IPS-18c (cell line): ENCODE results near the gene COLEC12.

ENCODE experiments used
- H3K4me3 ChIP-seq: 2 replicates; pipeline ENCODE4 v1.7.0; 2013; ENCODE audit warnings: low read depth, mild to moderate bottlenecking, low read length, moderate library complexity; ENCODE audit not compliant: insufficient read depth
- H3K9me3 ChIP-seq: one replicate; pipeline ENCODE4 v1.6.1; 2013; ENCODE audit warnings: mild to moderate bottlenecking, low read length, moderate library complexity; ENCODE audit not compliant: control insufficient read depth, insufficient read depth

Gene COLEC12

DNA sequence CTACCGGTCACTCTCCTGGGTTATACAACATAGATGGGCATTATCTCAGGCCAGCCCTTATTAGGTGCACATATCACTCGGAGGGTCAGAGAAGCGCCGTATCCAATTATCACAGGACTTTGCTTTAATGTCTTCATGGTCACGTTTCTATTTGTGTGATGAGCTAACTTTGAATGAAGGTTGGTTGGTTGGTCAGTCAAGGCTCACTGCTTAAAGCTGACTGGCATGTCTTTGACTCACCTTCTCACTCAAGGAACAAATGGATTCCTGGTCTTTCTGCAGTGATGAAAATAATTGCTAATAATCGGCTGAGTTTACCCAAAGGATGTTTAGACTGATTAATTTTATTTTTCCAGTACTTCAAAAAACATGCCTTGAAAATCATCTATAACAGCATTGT is 39.7 kb downstream of the COLEC12 start:
- Histone ChIP-seq H3K9me3 (no peaks in the 10 kb centered on the region), H3K4me3 (no peak overlapping the region)

DNA sequence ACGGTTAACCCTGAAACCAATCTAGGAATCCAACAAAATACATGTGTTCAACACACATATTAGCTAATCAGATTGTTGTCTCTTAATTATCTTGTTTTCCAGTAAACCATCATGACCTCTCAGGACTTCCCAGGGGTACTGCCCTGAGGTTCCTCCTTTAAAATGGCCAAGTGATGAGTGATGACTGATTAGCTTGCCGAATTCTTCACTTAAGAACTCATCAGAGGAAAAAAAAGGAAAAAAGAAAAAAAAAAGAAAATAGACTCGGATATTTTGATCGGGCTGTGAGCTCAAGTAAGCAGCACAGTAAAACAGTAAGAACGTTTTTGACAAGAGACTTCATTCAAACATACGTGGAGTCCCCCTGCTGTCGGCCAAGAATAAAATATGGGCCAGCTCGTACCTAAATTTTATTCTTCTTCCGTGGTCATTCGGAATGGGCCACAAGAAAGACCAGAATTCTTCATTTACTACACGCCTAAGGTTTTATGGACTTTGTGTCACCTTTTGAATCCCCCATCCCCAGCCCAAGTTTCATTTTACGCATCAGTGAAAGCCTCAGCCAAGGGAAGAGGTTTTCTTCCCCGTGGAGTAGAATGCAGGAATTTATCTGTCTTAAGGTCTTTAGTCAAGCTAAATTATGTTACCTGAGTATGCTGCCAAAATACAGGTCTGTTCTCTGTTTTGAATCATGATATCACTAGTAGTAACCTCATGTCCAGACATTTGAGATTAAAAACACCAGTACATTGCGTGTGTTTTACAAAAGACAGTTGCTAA is 40.5 kb downstream of the COLEC12 start:
- Histone ChIP-seq H3K4me3 (no peak overlapping the region), H3K9me3 (no peaks in the 10 kb centered on the region)

DNA sequence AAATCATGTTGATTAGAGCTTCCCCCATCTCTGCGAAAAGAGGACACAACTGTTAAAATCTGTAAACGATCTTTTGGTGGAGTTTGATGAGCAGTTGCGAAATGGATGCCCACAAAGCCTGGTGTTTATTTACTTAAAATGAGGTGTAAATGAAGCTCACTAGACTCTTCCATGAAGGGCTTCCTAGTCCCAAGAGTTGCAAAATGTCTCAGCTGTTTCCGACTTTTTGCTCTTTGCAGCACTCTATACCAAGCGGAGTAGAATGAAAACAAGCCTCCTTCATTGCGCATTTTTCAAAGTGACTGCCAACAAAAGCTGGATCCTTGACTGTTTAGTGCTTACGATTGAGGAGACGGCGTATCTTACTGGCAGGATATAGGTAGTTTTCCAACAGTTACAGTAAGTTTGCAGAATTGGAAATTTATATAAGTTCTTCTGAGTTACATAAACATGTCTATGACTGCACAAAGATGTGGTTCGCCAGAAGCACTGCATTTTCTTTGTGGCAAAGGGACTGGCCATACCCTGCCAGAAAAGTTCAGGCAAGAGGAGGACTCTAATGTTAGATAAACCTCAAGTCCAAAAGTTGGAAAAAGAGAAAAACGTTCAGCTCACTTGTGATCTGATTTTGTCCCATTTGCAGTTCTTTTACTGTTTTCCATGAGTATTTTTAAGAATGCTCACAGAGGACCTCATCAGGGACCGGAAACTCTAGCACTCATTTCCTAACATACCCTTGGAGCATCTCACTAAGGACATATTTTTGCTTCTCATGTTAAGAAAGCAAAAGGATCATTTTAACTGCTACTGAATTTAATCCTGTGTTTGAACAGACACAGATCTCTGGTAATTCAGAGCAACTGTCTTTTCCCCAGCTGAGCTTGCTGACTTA is 42.7 kb downstream of the COLEC12 start:
- H3K9me3 ChIP-seq: no peaks in the 10 kb centered on the region
- no peak overlapping the region for H3K4me3 ChIP-seq

DNA sequence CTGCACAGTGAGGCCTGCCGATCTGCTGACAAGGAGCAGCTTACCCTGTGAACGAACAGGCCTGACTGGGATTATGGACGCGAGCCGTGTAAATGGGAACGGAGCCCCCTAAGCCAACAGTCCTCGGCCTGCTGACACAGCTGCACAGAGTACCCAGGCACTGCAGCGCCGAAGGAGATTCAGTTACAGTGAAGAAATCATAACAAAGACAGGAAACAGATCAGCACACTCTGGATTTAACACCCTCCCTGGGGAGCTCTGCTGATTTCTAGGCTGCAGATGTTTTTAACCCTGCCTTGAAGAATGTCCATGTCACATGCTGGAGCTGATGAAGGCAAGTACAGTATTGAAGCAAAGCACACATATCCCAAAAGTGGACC is 43.4 kb downstream of the COLEC12 start:
- Histone ChIP-seq H3K9me3 (no peaks in the 10 kb centered on the region), H3K4me3 (no peak overlapping the region)

DNA sequence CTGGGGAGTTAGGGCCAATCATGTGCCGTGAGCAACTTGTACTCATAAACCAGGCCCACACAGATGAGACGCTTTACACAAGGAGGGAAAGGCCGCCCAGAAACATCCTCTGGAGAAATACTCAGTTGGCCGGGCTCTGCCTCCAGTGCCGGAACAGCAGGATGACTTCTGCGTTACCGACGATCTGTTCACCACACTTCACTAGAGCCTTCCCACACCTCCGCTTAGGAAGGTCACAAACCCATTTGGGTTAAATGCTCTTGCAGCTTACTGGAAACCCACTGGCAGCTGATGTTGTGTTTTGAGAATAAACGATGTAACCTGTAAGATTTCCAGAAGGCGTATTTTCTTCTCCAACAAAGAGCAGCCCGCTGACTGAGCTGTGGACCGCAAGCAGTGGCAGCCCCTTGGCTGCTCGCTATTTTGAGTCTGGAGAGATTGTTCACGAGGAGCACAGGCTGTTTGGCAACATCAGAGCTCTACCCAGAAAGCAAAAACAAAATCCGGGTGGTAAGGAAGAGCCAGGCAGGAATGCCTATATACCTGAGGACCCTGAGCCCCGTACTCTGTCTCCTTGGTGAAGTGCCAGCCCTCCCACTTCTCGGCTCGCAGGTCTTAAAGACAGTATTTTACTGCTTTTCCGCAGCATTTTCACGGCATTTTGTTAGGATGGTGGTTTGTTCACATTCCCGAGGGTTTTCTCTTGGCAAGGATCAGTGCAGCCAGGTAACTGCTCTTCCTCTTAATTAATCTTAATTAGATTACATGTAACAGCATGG is 44.0 kb downstream of the COLEC12 start:
- no peak overlapping the region for H3K4me3 ChIP-seq
- H3K9me3 ChIP-seq: no peaks in the 10 kb centered on the region

DNA sequence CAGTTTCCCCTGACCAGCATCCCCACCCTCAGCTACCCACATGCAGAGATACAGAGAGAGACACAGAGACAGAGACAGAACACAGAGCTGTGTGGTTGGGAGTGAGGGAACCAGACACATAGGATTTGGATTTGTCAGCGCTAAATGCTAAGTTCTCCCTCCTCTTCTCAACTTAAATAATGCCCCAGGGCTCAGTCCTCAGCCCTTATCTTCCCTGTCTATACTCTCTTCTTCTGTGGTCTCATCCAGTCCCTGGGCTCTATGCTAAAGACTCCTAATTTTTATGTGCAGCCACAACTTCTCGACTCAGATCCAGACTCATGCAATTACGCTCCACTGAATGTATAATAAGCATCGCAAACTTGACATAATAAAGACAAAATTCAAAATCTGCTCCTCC is 47.1 kb downstream of the COLEC12 start:
- H3K4me3 ChIP-seq: no peak overlapping the region
- H3K9me3 ChIP-seq: no peaks in the 10 kb centered on the region

DNA sequence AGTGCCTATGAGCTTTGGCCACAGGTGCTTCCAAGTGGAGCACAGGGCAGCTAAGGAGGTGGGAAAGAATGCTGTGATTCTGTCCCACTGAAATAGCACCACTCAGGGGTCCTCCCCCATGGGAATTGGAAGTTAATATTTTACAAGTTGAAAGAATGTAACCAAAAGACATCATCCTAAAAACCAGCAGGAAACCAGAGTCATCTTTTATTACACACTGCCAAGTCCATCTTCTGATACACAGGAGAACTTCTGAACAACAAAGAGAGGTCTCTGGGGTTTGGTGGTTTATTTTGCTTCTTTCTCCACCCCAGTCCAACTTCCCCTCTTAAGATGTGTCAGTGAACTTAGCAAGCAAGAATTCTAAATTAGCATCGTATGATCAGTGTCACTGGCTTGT is 47.7 kb downstream of the COLEC12 start:
- no peaks in the 10 kb centered on the region for H3K9me3 ChIP-seq
- no peak overlapping the region for H3K4me3 ChIP-seq

DNA sequence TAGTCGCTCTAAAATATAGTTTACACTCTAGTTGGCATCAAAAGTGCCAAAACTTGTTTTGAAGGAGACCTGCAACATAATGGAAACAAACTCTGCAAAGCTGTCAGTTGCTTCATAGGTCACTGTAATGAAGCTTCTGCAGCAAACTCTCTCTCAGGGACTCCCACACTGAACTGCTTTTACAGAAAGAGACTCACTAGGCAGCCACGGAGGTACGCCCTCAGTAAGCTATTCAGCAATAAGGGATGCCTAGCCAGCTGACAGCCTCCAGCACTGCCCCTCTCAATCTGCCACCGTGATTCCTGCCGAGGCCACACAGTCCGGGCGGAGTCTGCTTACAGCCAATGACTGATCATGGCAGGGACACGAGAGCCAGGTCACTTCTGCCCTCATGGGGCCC is 51.1 kb downstream of the COLEC12 start:
- H3K4me3 ChIP-seq: no peak overlapping the region
- H3K9me3 ChIP-seq: no peaks in the 10 kb centered on the region

DNA sequence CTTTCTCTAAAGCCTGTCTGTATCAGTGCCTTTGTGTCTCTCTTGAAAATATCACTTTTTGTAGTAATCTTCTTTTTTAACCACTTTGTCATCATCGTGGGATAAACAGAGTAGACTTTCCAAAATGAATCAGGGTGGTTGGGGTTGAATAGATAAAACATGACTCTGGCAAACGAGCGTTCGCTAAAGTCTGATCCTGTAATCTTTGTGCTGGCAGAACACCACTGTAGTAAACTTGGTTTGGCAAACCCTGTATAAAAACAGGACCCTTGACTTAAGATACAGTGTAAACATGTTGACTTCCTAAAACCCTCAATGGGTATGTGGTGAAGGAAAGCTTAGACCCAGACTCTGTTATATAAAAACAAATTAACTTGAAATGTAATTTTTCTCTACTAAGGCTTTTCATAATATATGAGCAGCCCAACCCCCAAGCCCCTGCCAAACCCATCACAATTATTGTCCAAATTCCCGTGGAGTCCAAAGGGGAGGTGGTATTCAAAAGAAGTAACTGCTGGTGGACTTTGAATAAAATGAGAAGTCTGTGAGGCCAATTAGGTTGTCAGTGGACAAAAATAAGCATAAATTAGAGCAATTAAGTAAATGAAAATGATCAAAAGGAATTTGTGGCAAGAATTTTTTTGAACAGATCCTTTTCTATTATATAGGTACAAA is 52.2 kb downstream of the COLEC12 start:
- Histone ChIP-seq H3K9me3 (no peaks in the 10 kb centered on the region), H3K4me3 (no peak overlapping the region)

DNA sequence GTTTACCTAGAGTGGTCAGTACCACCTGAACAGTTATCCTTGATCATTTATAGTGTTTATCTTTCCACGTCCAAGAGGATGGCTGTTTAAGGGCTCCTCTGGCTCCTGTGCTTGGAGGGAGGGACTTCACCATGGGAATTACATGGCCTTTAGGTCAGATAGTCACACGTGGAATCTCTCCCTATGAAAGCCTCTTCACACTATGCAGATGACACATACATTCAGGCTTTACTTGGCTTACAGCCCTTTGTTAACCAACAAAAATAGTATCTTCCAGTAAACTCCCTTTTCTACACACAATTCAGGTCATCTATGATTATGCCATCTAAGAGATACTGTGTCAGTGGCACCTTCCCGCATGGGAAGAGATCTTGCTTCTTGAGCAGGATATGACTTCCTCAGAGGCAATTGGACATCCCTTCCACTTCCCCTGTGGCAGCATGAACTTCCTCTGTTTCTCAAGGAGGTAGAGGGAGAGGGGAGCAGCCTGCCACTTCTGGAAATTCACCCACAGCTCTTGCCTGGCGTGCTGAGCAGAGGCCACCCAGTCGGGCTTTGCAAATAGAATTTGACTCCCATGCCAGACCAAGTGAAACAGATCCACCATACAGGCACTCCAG is 53.5 kb downstream of the COLEC12 start:
- no peak overlapping the region for H3K4me3 ChIP-seq
- no peaks in the 10 kb centered on the region for H3K9me3 ChIP-seq

DNA sequence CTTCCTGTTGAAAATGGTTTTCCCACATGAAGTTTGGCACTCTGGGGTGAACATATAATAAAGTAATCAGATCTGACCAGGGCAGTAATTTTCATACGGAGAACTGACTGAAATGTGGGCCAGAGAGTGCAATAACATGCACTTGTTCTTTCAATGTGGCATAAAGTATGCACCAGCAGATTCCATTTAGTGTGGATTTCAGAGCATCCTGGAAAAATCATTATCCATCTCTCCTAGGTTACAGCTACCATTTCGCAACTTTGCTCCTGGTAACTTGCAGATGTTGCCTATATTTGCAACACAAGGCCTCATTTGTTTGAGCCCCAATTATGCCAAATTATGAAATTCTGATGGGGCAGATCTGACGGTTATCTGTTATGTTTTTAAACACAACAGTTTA is 55.4 kb downstream of the COLEC12 start:
- no peaks in the 10 kb centered on the region for H3K9me3 ChIP-seq

DNA sequence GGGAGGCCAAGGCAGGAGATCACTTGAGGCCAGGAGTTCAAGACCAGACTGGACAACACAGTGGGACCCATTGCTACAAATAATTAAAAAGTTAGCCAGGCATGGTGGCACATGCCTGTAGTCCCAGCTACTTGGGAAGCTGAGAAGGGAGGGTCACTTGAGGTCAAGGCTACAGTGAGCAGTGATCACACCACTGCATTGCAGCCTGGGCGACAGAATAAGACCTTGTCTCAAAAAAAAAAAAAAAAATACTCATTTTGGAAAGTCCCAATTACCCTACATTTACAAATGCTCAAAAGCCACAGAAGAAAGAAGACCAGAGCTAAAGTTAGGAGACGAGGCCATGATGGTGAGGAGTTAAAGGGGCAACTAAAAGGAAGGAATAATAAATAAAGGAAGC is 61.9 kb downstream of the COLEC12 start:
- no peaks in the 10 kb centered on the region for H3K9me3 ChIP-seq

More for the DNA sequence above, 55.4 kb downstream of the COLEC12 start:
- no peak overlapping the region for H3K4me3 ChIP-seq

DNA sequence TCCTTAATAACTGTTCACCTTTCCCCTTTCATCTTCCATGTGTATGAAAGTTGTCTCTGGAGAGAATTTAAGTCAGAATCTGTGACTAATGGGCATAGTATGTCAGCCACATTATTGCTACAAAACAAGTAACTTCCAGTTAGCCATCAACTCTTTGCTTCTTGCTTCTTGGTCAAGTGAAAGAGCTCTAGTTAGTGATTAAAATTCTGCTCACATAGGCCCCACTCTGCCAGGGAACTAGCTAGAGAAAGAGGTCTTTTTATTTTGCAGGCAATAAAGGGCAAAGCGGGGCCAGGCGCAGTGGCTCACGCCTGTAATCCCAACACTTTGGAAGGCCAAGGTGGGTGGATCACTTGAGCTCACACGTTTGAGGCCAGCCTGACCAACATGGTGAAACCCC is 64.6 kb downstream of the COLEC12 start:
- Histone ChIP-seq H3K9me3 (no peaks in the 10 kb centered on the region), H3K4me3 (no peak overlapping the region)

More for the DNA sequence above, 61.9 kb downstream of the COLEC12 start:
- no peak overlapping the region for H3K4me3 ChIP-seq

DNA sequence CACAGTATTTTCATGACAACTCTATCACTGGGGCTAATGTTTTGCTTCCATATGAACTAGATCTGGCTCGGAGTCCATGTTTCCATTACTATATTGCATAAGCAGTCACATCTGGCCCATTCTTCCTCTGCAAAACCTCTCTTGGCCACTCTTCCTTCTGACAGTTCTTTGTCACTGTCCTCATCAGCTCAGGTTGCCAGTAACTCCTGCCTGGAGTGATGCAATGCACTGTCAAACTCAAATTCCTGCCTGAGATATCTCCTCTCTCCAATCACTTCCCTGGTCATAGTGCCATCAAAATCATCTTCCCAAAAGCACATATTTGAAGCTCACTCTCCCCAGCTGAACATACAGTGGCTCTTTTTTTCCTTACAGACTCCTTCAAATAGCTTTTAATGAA is 66.1 kb downstream of the COLEC12 start:
- Histone ChIP-seq H3K9me3 (no peaks in the 10 kb centered on the region), H3K4me3 (no peak overlapping the region)

DNA sequence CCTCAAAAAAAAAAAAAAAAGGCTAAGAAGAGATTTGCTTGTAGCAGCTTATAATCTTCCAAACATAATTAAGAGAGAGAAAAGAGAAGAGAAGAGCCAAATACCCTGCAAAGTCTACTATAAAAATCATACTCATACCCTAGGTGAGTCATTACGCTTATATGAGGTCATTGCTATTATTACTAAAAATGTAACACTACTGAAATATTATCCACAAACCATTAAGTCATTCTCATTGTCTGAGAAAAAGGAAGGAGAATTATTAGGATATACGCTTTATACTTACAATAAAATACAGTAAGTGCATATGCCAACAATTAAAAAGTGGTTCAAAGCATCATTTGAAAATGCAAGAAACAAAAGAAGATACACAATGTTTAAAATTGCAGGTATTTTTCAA is 66.5 kb downstream of the COLEC12 start:
- H3K4me3 ChIP-seq: no peak overlapping the region
- H3K9me3 ChIP-seq: no peaks in the 10 kb centered on the region

DNA sequence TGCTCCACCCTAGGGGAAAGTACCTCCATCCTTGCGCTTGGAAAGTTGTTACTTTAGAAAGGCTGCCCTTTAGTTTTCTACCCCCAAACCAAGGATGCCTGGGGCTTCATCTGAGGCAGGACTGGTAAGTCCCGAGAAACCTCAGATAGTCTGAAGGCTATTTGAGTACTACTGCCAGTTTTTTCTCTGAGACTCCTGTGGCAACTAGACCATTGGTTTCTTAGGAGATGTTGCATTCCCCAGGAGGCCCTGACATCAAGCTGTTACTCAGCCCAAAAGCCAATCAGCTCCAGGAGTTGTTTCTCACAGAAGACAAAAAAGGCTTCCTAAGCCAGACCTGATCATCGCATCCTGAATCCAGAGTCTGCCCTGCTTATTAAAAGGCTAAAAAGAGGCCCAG is 67.2 kb downstream of the COLEC12 start:
- Histone ChIP-seq H3K9me3 (no peaks in the 10 kb centered on the region), H3K4me3 (no peak overlapping the region)

DNA sequence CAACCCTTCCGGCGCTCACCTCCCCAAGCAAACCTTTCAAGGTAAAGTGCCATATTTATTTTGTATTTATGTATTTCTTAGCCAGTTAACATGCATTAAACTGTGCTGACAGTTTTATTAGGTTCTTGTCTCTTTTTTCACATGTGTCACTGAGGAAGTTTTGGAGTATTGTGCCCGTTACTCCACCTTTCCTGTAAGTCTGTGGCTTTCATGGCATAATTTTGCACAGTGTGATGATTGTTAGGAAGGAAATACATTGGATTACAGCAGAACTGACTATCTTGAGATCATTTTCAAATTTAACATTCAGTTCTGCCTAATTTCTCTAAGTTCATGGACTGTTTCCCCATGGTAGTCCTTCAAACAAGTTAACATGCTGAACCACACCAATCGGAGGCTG is 67.7 kb downstream of the COLEC12 start:
- H3K9me3 ChIP-seq: no peaks in the 10 kb centered on the region
- no peak overlapping the region for H3K4me3 ChIP-seq
